Lower leg skin (tissue), 3 donors: ENCODE results near the gene SRSF1.

Experiments
- POLR2A ChIP-seq, 2 donors: fragments of 450-650 bp; IDR thresholded peaks; one replicate each; pipeline ENCODE4 v1.6.1; 2016 to 2017; ENCODE audit warnings: antibody characterized with exemption in 2 of 2, mild to moderate bottlenecking in 1 of 2, moderate library complexity in 1 of 2
- TF ChIP-seq, protein P1 (sequence below), 3 donors: fragments of 450-650 bp; IDR thresholded peaks; one replicate each; pipeline ENCODE4 v1.5.1; 2016; ENCODE audit warnings: antibody characterized with exemption in 3 of 3, mild to moderate bottlenecking in 3 of 3, moderate library complexity in 2 of 3

DNA sequence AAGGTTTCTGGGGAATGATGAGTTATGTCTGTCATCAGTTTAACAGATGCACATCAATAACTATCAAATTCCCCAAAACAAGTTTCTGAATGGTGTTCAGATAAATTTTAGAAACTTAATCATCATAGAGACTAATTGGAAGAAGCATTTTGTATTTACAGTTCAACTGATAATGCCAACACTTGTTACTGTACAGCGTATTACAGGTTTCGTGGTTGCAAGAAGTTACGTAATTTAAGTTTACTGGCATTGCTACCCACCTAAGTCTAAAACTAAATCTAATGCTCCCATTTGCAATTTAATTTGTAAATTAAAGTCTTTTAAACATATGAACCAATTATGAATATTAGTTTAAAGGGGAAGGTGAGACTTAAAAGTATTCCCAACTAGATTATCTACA lies 3.0 kb downstream of the SRSF1 start:
- TF ChIP-seq POLR2A (IDR thresholded peaks at IDR 0.05) = no peak
- TF ChIP-seq, protein P1, sequence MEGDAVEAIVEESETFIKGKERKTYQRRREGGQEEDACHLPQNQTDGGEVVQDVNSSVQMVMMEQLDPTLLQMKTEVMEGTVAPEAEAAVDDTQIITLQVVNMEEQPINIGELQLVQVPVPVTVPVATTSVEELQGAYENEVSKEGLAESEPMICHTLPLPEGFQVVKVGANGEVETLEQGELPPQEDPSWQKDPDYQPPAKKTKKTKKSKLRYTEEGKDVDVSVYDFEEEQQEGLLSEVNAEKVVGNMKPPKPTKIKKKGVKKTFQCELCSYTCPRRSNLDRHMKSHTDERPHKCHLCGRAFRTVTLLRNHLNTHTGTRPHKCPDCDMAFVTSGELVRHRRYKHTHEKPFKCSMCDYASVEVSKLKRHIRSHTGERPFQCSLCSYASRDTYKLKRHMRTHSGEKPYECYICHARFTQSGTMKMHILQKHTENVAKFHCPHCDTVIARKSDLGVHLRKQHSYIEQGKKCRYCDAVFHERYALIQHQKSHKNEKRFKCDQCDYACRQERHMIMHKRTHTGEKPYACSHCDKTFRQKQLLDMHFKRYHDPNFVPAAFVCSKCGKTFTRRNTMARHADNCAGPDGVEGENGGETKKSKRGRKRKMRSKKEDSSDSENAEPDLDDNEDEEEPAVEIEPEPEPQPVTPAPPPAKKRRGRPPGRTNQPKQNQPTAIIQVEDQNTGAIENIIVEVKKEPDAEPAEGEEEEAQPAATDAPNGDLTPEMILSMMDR (IDR thresholded peaks at IDR 0.05) = no peak
